GM23338 (cell line): ENCODE results near the gene LSM14B. TPM values are rescaled to one million over a fixed set of nuclear protein-coding genes. Genes with fewer than 3 reads are reported as not detected.
A peak's percentile ranks its signal among the peaks of the same experiment; 100 is the strongest.
"Not testable (repeated sequence)": the region's sequence is repeated elsewhere in the genome, so short reads cannot be mapped to it uniquely, and the experiment has no call there.

Experiments used
- ATAC-seq: fragments of 200-7000 bp; cut with Tn5 transposase; 3 replicates; pipeline ENCODE4 v1.9.1; 2020
- DNase-seq: peaks from one replicate; pipeline ENCODE4 v3.0.0-alpha.2; 2015; ENCODE audit warnings: low spot score
- H2AFZ ChIP-seq: fragments of 200-600 bp; sonication (generic); 2 replicates; pipeline ENCODE4 v1.8.0; 2016; ENCODE audit warnings: antibody characterized with exemption, mild to moderate bottlenecking, moderate library complexity
- H3F3A ChIP-seq: fragments of 200-600 bp; sonication (generic); replicated peaks from 2 replicates; pipeline ENCODE4 v1.8.0; 2017; ENCODE audit warnings: antibody characterized with exemption, mixed run types, low read depth
- H3K27ac ChIP-seq: fragments of 200-600 bp; sonication (generic); 2 replicates; pipeline ENCODE4 v1.6.1; 2016; ENCODE audit warnings: low read depth
- H3K27me3 ChIP-seq: fragments of 200-600 bp; sonication (generic); 2 replicates; pipeline ENCODE4 v1.8.0; 2016; ENCODE audit warnings: mild to moderate bottlenecking, mixed run types, moderate library complexity; ENCODE audit not compliant: insufficient read depth
- H3K36me3 ChIP-seq: fragments of 200-600 bp; sonication (generic); 2 replicates; pipeline ENCODE4 v1.8.0; 2016; ENCODE audit warnings: mild to moderate bottlenecking; ENCODE audit not compliant: insufficient read depth
- H3K4me1 ChIP-seq: fragments of 200-600 bp; sonication (generic); 2 replicates; pipeline ENCODE4 v1.8.0; 2016; ENCODE audit warnings: mild to moderate bottlenecking, moderate library complexity; ENCODE audit not compliant: insufficient read depth
- H3K4me2 ChIP-seq: fragments of 200-600 bp; sonication (generic); 2 replicates; pipeline ENCODE4 v1.7.1; 2017; ENCODE audit warnings: mixed run types
- H3K4me3 ChIP-seq: fragments of 200-600 bp; sonication (generic); 2 replicates; pipeline ENCODE4 v1.6.1; 2016; ENCODE audit warnings: mixed run types
- H3K79me2 ChIP-seq: fragments of 200-600 bp; sonication (generic); replicated peaks from 2 replicates; pipeline ENCODE4 v1.8.0; 2017; ENCODE audit warnings: mild to moderate bottlenecking; ENCODE audit not compliant: insufficient read depth
- H3K9me2 ChIP-seq: fragments of 200-600 bp; sonication (generic); 2 replicates; pipeline ENCODE4 v1.8.0; 2017; ENCODE audit not compliant: insufficient read depth
- H4K20me1 ChIP-seq: fragments of 200-600 bp; sonication (generic); replicated peaks from 2 replicates; pipeline ENCODE4 v1.8.0; 2017; ENCODE audit warnings: mild to moderate bottlenecking; ENCODE audit not compliant: insufficient read depth
- H3K27ac Mint-ChIP-seq: 2 replicates; pipeline ENCODE4 v1.8.0; 2020; ENCODE audit warnings: inconsistent platforms, mild to moderate bottlenecking, moderate library complexity, mixed read lengths
- H3K27me3 Mint-ChIP-seq: 3 replicates; pipeline ENCODE4 v1.8.0; 2022; ENCODE audit warnings: low read depth, mild to moderate bottlenecking, moderate library complexity, mixed read lengths, inconsistent platforms; ENCODE audit not compliant: insufficient read depth, poor library complexity
- H3K36me3 Mint-ChIP-seq: 3 replicates; pipeline ENCODE4 v1.8.0; 2021; ENCODE audit warnings: low read depth, mild to moderate bottlenecking, inconsistent platforms, moderate library complexity, mixed read lengths
- H3K4me1 Mint-ChIP-seq: 3 replicates; pipeline ENCODE4 v1.8.0; 2020; ENCODE audit warnings: mild to moderate bottlenecking, inconsistent platforms, mixed read lengths
- H3K4me3 Mint-ChIP-seq: 3 replicates; pipeline ENCODE4 v1.8.0; 2021; ENCODE audit warnings: moderate library complexity, mild to moderate bottlenecking, inconsistent platforms, mixed read lengths
- H3K9me3 Mint-ChIP-seq: 3 replicates; pipeline ENCODE4 v1.8.0; 2020; ENCODE audit warnings: moderate library complexity, mild to moderate bottlenecking, inconsistent platforms, mixed read lengths
- NANOG ChIP-seq: IDR thresholded peaks from 2 replicates; pipeline ENCODE4 v1.6.1; 2016; ENCODE audit warnings: antibody characterized with exemption, borderline replicate concordance
- polyA plus RNA-seq: library from polyadenylated mRNA; unstranded; fragments of >200 nt; fragmentation: Nextera tagmentation; extraction: Ambion mirVana; gene quantifications from 2 replicates; pipeline ENCODE4 v1.2.1, GENCODE V29; 2016
- total RNA-seq: library from RNA; depleted of rRNA; stranded (reverse); fragments of >200 nt; shearing (Covaris generic); gene quantifications from 2 replicates; pipeline ENCODE4 v1.2.3, GENCODE V29; 2014
- TF ChIP-seq, protein P1 (sequence below), 2 experiments: fragments of 200-600 bp in 1 of 2; sonication (generic) in 1 of 2; conservative IDR thresholded peaks; 2 replicates each; pipeline versions ENCODE4 v1.5.1 to v1.6.1; 2016 to 2017; ENCODE audit warnings: antibody characterized with exemption in 2 of 2, low read depth in 2 of 2, mild to moderate bottlenecking in 2 of 2, moderate library complexity in 1 of 2
- TF ChIP-seq, protein P2 (sequence below): fragments of 250-450 bp; sonication (Bioruptor Pico); IDR thresholded peaks from 2 replicates; pipeline ENCODE4 v1.5.0; 2020; ENCODE audit warnings: mild to moderate bottlenecking, moderate library complexity

The LSM14B gene
- total and polyA plus RNA-seq, 2 experiments from 2014 or later = 9.6 to 55.7 TPM

GRCh38 chr20:62147528-62147927 is 25.3 kb downstream of the LSM14B start (continued):
- TF ChIP-seq, protein P1, sequence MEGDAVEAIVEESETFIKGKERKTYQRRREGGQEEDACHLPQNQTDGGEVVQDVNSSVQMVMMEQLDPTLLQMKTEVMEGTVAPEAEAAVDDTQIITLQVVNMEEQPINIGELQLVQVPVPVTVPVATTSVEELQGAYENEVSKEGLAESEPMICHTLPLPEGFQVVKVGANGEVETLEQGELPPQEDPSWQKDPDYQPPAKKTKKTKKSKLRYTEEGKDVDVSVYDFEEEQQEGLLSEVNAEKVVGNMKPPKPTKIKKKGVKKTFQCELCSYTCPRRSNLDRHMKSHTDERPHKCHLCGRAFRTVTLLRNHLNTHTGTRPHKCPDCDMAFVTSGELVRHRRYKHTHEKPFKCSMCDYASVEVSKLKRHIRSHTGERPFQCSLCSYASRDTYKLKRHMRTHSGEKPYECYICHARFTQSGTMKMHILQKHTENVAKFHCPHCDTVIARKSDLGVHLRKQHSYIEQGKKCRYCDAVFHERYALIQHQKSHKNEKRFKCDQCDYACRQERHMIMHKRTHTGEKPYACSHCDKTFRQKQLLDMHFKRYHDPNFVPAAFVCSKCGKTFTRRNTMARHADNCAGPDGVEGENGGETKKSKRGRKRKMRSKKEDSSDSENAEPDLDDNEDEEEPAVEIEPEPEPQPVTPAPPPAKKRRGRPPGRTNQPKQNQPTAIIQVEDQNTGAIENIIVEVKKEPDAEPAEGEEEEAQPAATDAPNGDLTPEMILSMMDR (conservative IDR thresholded peaks at IDR 0.05; ENCODE audit: low read depth in 2 of 2) = no peak
- TF ChIP-seq, protein P2, sequence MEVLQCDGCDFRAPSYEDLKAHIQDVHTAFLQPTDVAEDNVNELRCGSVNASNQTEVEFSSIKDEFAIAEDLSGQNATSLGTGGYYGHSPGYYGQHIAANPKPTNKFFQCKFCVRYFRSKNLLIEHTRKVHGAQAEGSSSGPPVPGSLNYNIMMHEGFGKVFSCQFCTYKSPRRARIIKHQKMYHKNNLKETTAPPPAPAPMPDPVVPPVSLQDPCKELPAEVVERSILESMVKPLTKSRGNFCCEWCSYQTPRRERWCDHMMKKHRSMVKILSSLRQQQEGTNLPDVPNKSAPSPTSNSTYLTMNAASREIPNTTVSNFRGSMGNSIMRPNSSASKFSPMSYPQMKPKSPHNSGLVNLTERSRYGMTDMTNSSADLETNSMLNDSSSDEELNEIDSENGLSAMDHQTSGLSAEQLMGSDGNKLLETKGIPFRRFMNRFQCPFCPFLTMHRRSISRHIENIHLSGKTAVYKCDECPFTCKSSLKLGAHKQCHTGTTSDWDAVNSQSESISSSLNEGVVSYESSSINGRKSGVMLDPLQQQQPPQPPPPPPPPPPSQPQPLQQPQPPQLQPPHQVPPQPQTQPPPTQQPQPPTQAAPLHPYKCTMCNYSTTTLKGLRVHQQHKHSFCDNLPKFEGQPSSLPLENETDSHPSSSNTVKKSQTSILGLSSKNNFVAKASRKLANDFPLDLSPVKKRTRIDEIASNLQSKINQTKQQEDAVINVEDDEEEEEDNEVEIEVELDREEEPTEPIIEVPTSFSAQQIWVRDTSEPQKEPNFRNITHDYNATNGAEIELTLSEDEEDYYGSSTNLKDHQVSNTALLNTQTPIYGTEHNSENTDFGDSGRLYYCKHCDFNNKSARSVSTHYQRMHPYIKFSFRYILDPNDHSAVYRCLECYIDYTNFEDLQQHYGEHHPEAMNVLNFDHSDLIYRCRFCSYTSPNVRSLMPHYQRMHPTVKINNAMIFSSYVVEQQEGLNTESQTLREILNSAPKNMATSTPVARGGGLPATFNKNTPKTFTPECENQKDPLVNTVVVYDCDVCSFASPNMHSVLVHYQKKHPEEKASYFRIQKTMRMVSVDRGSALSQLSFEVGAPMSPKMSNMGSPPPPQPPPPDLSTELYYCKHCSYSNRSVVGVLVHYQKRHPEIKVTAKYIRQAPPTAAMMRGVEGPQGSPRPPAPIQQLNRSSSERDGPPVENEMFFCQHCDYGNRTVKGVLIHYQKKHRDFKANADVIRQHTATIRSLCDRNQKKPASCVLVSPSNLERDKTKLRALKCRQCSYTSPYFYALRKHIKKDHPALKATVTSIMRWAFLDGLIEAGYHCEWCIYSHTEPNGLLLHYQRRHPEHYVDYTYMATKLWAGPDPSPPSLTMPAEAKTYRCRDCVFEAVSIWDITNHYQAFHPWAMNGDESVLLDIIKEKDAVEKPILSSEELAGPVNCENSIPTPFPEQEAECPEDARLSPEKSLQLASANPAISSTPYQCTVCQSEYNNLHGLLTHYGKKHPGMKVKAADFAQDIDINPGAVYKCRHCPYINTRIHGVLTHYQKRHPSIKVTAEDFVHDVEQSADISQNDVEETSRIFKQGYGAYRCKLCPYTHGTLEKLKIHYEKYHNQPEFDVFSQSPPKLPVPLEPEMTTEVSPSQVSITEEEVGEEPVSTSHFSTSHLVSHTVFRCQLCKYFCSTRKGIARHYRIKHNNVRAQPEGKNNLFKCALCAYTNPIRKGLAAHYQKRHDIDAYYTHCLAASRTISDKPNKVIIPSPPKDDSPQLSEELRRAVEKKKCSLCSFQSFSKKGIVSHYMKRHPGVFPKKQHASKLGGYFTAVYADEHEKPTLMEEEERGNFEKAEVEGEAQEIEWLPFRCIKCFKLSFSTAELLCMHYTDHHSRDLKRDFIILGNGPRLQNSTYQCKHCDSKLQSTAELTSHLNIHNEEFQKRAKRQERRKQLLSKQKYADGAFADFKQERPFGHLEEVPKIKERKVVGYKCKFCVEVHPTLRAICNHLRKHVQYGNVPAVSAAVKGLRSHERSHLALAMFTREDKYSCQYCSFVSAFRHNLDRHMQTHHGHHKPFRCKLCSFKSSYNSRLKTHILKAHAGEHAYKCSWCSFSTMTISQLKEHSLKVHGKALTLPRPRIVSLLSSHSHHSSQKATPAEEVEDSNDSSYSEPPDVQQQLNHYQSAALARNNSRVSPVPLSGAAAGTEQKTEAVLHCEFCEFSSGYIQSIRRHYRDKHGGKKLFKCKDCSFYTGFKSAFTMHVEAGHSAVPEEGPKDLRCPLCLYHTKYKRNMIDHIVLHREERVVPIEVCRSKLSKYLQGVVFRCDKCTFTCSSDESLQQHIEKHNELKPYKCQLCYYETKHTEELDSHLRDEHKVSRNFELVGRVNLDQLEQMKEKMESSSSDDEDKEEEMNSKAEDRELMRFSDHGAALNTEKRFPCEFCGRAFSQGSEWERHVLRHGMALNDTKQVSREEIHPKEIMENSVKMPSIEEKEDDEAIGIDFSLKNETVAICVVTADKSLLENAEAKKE = no peak
- TF ChIP-seq NANOG = no peak

- peaks cover 89% of the 10 kb centered on the region for H3K79me2 ChIP-seq
- H3K27me3 Mint-ChIP-seq = peaks cover 23% of the 10 kb centered on the region
- not testable (repeated sequence) for H3K9me2 ChIP-seq, H3K36me3 ChIP-seq, DNase-seq, H3K4me3 ChIP-seq, H3K4me2 ChIP-seq, H2AFZ ChIP-seq, H3K9me3 Mint-ChIP-seq, H3K27ac Mint-ChIP-seq, H3F3A ChIP-seq, H3K4me3 Mint-ChIP-seq, H3K27me3 ChIP-seq, ATAC-seq
- peaks cover 47% of the 10 kb centered on the region for H3K4me1 Mint-ChIP-seq
- H3K36me3 Mint-ChIP-seq = peaks cover 40% of the 10 kb centered on the region
- H3K4me1 ChIP-seq = peaks cover 13% of the 10 kb centered on the region
- H4K20me1 ChIP-seq = peaks cover 28% of the 10 kb centered on the region
- peak overlapping the region; percentile 3; the same call in 1 of the 2 replicates for H3K27ac ChIP-seq
Measured at GRCh38 chr20:62148383-62148782, 26.1 kb downstream of the LSM14B start.
